Esophagus muscularis mucosa (tissue), 4 donors: ENCODE data around the gene MLST8. TPM values are rescaled to one million over a fixed set of nuclear protein-coding genes. Genes with fewer than 3 reads are reported as not detected.
A peak's percentile ranks its signal among the peaks of the same experiment; 100 is the strongest.

ENCODE experiments used
- DNase-seq: peaks from one replicate; pipeline ENCODE4 v3.0.0-alpha.2; 2017; ENCODE audit errors: extremely low spot score
- H3K27ac ChIP-seq, 4 donors: fragments of 200-600 bp; sonication (generic); replicated peaks in 1 of 4; 1 replicate in 3 of 4; 2 replicates in 1 of 4; pipeline ENCODE4 v1.5.1; 2016 to 2019; ENCODE audit warnings: mild to moderate bottlenecking in 1 of 4
- H3K27me3 ChIP-seq, 4 donors: fragments of 200-600 bp; sonication (generic); one replicate each; pipeline versions ENCODE4 v1.5.1 to v1.6.0; 2016 to 2019
- H3K36me3 ChIP-seq, 4 donors: fragments of 200-600 bp; sonication (generic); one replicate each; pipeline ENCODE4 v1.5.1; 2016 to 2019
- H3K4me1 ChIP-seq, 4 donors: fragments of 200-600 bp; sonication (generic); one replicate each; pipeline ENCODE4 v1.5.1; 2016 to 2019
- H3K4me3 ChIP-seq, 4 donors: fragments of 200-600 bp; sonication (generic); 1 replicate in 2 of 4; 2 replicates in 2 of 4; pipeline ENCODE4 v1.5.1; 2016 to 2019; ENCODE audit warnings: mild to moderate bottlenecking in 4 of 4, moderate library complexity in 1 of 4
- H3K9me3 ChIP-seq, 4 donors: fragments of 200-600 bp; sonication (generic); 1 replicate in 3 of 4; 2 replicates in 1 of 4; pipeline ENCODE4 v1.5.1; 2016 to 2019
- EP300 ChIP-seq: sonication (generic); formaldehyde crosslinking; IDR thresholded peaks from one replicate; pipeline ENCODE4 v1.6.1; 2017; ENCODE audit warnings: antibody characterized with exemption
- POLR2A ChIP-seq: fragments of 450-650 bp; IDR thresholded peaks from one replicate; pipeline ENCODE4 v1.6.1; 2017; ENCODE audit warnings: antibody characterized with exemption, moderate library complexity, mild to moderate bottlenecking, low read depth
- POLR2AphosphoS5 ChIP-seq, 2 donors: sonication (generic); formaldehyde crosslinking; IDR thresholded peaks; one replicate each; pipeline ENCODE4 v1.6.1; 2017; ENCODE audit warnings: antibody characterized with exemption in 2 of 2
- WGBS: methylation state at CpG from one replicate; pipeline ENCODE4 v1.1.5; 2018; 5-methylcytosine and 5-hydroxymethylcytosine counted together
- intact Hi-C: fragments of 100-400 bp; cut with DNase I; formaldehyde crosslinking; loops from one replicate; pipeline ENCODE4 v1.15.1; 2023
- total RNA-seq, 4 donors: library from RNA; depleted of rRNA; stranded (reverse); fragments of >200 nt; gene quantifications; one replicate each; pipeline versions ENCODE4 v1.1.0 to v1.2.1, GENCODE V29; 2016
- TF ChIP-seq, protein P1 (sequence below), 3 experiments: fragments of 200-600 bp in 2 of 3; fragments of 450-650 bp in 1 of 3; sonication (generic) in 2 of 3; IDR thresholded peaks; one replicate each; pipeline ENCODE4 v1.5.1; 2017 to 2019; ENCODE audit warnings: antibody characterized with exemption in 3 of 3, mild to moderate bottlenecking in 2 of 3, moderate library complexity in 1 of 3

The MLST8 gene
- total RNA-seq, 4 donors from 2014 or later, result 23.7 to 62.8 (median 36.3) TPM

DNA sequence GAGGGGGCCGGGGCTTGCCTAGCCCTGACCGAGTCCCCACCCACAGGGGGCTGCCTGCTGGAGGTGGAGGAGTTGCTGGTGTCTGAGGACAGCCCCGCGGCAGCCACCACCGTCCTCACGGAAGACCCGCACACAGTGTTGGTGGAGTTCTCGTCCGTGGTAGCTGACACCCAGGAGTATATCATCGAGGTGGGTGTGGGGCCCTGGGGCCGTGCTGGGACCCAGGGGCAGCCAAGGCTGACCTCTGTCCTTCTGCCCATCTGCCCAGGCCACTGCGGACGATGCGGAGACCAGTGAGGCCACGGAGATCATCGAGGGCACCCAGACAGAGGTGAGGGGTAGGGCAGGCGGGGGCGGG lies 29.5 kb downstream of the MLST8 start:
- no peaks in the 10 kb centered on the region for H3K9me3 ChIP-seq
- H3K4me1 ChIP-seq, result peaks cover 21 to 34% (median 30%) of the 10 kb centered on the region in 4 donors
- no peak overlapping the region for H3K27ac ChIP-seq
- peaks cover 9 to 65% (median 17%) of the 10 kb centered on the region in 4 donors for H3K27me3 ChIP-seq
- peaks cover 58 to 69% (median 68%) of the 10 kb centered on the region in 4 donors for H3K36me3 ChIP-seq
- 91% methylated on average over 10 of the region's 18 CpGs for WGBS
- no peak for TF ChIP-seq POLR2A
- no peak for TF ChIP-seq POLR2AphosphoS5 (IDR thresholded peaks at IDR 0.05)
- no peak for TF ChIP-seq EP300
- intact Hi-C loops, result no loop called here
- H3K4me3 ChIP-seq, result no peak overlapping the region
- DNase-seq, result no peak

DNA sequence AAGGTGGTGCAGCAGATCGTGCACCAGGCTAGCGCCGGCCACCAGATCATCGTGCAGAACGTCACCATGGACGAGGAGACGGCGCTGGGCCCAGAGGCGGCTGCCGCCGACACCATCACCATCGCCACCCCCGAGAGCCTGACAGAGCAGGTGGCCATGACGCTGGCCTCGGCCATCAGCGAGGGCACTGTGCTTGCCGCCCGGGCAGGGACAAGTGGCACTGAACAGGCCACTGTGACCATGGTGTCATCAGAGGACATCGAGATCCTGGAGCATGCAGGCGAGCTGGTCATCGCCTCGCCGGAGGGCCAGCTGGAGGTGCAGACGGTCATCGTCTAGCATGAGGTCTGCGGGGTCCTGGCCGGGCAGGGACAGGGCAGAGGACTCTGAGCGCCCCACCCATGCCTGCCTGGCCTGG lies 30.0 kb downstream of the MLST8 start:
- H3K4me3 ChIP-seq, result no peak overlapping the region
- peaks cover 21 to 34% (median 30%) of the 10 kb centered on the region in 4 donors for H3K4me1 ChIP-seq
- peaks cover 54 to 69% (median 68%) of the 10 kb centered on the region in 4 donors for H3K36me3 ChIP-seq
- DNase-seq, result no peak
- intact Hi-C loops, result no loop called here
- H3K9me3 ChIP-seq, result no peaks in the 10 kb centered on the region
- peaks cover 9 to 64% (median 17%) of the 10 kb centered on the region in 4 donors for H3K27me3 ChIP-seq
- H3K27ac ChIP-seq, result no peak overlapping the region
- WGBS, result 87% methylated on average over 19 of the region's 28 CpGs
- TF ChIP-seq POLR2AphosphoS5 (IDR thresholded peaks at IDR 0.05), result no peak
- TF ChIP-seq POLR2A, result no peak
- TF ChIP-seq, protein P1, sequence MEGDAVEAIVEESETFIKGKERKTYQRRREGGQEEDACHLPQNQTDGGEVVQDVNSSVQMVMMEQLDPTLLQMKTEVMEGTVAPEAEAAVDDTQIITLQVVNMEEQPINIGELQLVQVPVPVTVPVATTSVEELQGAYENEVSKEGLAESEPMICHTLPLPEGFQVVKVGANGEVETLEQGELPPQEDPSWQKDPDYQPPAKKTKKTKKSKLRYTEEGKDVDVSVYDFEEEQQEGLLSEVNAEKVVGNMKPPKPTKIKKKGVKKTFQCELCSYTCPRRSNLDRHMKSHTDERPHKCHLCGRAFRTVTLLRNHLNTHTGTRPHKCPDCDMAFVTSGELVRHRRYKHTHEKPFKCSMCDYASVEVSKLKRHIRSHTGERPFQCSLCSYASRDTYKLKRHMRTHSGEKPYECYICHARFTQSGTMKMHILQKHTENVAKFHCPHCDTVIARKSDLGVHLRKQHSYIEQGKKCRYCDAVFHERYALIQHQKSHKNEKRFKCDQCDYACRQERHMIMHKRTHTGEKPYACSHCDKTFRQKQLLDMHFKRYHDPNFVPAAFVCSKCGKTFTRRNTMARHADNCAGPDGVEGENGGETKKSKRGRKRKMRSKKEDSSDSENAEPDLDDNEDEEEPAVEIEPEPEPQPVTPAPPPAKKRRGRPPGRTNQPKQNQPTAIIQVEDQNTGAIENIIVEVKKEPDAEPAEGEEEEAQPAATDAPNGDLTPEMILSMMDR (IDR thresholded peaks at IDR 0.05), result no peak
- TF ChIP-seq EP300, result no peak

- TF ChIP-seq, protein P1 (IDR thresholded peaks at IDR 0.05), result no peak
- DNase-seq, result no peak
- intact Hi-C loops, result no loop called here
- Histone ChIP-seq H3K4me1 (peaks cover 21 to 34% (median 30%) of the 10 kb centered on the region in 4 donors), H3K9me3 (no peaks in the 10 kb centered on the region), H3K4me3 (peak overlapping the region in 1 of 4 donors; percentile 37), H3K27ac (no peak overlapping the region), H3K27me3 (peaks cover 9 to 59% (median 17%) of the 10 kb centered on the region in 4 donors), H3K36me3 (peaks cover 50 to 68% (median 67%) of the 10 kb centered on the region in 4 donors)
- WGBS, result 80% methylated on average over 1 of the region's 19 CpGs
These were observed 30.6 kb downstream of the MLST8 start for GRCh38 chr16:2235695-2236336.

- Histone ChIP-seq H3K27me3 (peaks cover 9 to 57% (median 17%) of the 10 kb centered on the region in 4 donors), H3K27ac (no peak within 1 kb of the TSS), H3K4me1 (peaks cover 21 to 34% (median 30%) of the 10 kb centered on the region in 4 donors), H3K4me3 (peak within 1 kb of the TSS; percentile 30 to 45 (median 37)), H3K9me3 (no peaks in the 10 kb centered on the region), H3K36me3 (peaks cover 43 to 68% (median 65%) of the 10 kb centered on the region in 4 donors)
- no peak for TF ChIP-seq POLR2AphosphoS5 (IDR thresholded peaks at IDR 0.05)
- TF ChIP-seq, protein P1 (IDR thresholded peaks at IDR 0.05), result no peak
- no peak for TF ChIP-seq POLR2A
- TF ChIP-seq EP300, result no peak
- DNase-seq, result no peak
- 24% methylated on average over 5 of the region's 64 CpGs for WGBS
- intact Hi-C loops, result no loop called here
These were observed 31.3 kb downstream of the MLST8 start, which contains the start of gene DNASE1L2 for GRCh38 chr16:2236337-2237101. DNASE1L2 (plus strand) TSS chr16:2236444; CDS start chr16:2236817, 373 bp downstream.

DNA sequence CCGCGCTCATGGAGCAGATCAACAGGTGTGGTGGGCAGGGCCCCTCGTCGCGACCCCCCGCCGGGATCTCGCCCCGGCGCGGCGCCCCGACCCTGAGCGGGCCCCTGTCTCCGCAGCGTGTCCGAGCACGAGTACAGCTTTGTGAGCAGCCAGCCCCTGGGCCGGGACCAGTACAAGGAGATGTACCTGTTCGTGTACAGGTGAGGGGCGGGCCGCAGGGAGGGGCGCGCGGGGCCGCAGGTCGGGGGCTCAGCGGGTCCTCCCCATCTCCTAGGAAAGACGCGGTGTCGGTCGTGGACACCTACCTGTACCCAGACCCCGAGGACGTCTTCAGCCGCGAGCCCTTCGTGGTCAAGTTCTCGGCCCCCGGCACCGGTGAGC lies 31.8 kb downstream of the MLST8 start:
- H3K27me3 ChIP-seq, result peaks cover 9 to 57% (median 17%) of the 10 kb centered on the region in 4 donors
- H3K9me3 ChIP-seq, result no peaks in the 10 kb centered on the region
- intact Hi-C loops, result no loop called here
- no peak for DNase-seq
- TF ChIP-seq POLR2A (no peak), EP300 (no peak), POLR2AphosphoS5 (IDR thresholded peaks at IDR 0.05) (no peak)
- TF ChIP-seq, protein P1 (IDR thresholded peaks at IDR 0.05), result no peak
- WGBS, result 13% methylated on average over 6 of the region's 40 CpGs
- no peak overlapping the region for H3K27ac ChIP-seq
- peaks cover 40 to 68% (median 64%) of the 10 kb centered on the region in 4 donors for H3K36me3 ChIP-seq
- peak overlapping the region; percentile 30 to 45 (median 37) for H3K4me3 ChIP-seq
- H3K4me1 ChIP-seq, result peaks cover 21 to 34% (median 30%) of the 10 kb centered on the region in 4 donors
